HG02938 (cell line): ENCODE data around the gene IRS1.

ENCODE experiments used
- ATAC-seq: cut with Tn5 transposase; IDR thresholded peaks from one replicate; pipeline ENCODE4 v1.9.1; 2021; ENCODE audit warnings: mild to moderate bottlenecking, moderate library complexity; ENCODE audit not compliant: unreplicated experiment

Gene IRS1

GRCh38 chr2:226828191-226828590 is 28.6 kb upstream of the IRS1 start:
- ATAC-seq = no peak

- ATAC-seq = no peak
Measured at GRCh38 chr2:226825056-226825455, 25.4 kb upstream of the IRS1 start.

GRCh38 chr2:226818930-226819329 is 19.3 kb upstream of the IRS1 start:
- no peak for ATAC-seq

- ATAC-seq = no peak
Measured at GRCh38 chr2:226813148-226813701, 13.6 kb upstream of the IRS1 start.

GRCh38 chr2:226803410-226803809 is 3.8 kb upstream of the IRS1 start:
- no peak for ATAC-seq

- ATAC-seq = no peak
Measured at GRCh38 chr2:226802573-226802972, 3.0 kb upstream of the IRS1 start.

- ATAC-seq = peak; percentile 68
Measured at GRCh38 chr2:226800941-226801784, 1.5 kb upstream of the IRS1 start.

GRCh38 chr2:226799976-226800940 is 638 bp upstream of the IRS1 start:
- ATAC-seq = no peak

GRCh38 chr2:226798422-226799210 is 1.0 kb downstream of the IRS1 start:
- ATAC-seq = peak; percentile 21

- no peak for ATAC-seq
Measured at GRCh38 chr2:226797989-226798421, 1.6 kb downstream of the IRS1 start.

- ATAC-seq = no peak
Measured at GRCh38 chr2:226797289-226797988, 2.2 kb downstream of the IRS1 start.

- ATAC-seq = no peak
Measured at GRCh38 chr2:226796840-226797288, 2.8 kb downstream of the IRS1 start.

GRCh38 chr2:226796012-226796839 is 3.4 kb downstream of the IRS1 start:
- no peak for ATAC-seq

GRCh38 chr2:226795281-226796011 is 4.2 kb downstream of the IRS1 start:
- ATAC-seq = no peak

GRCh38 chr2:226794751-226795171 is 4.9 kb downstream of the IRS1 start:
- ATAC-seq = no peak

GRCh38 chr2:226794196-226794661 is 5.4 kb downstream of the IRS1 start:
- no peak for ATAC-seq

GRCh38 chr2:226793646-226794045 is 6.0 kb downstream of the IRS1 start:
- no peak for ATAC-seq
